Ovary (tissue), 9 donors: ENCODE results near the gene SEMA5A. TPM values are rescaled to one million over a fixed set of nuclear protein-coding genes. Genes with fewer than 3 reads are reported as not detected.

Experiments used
- DNase-seq, 5 donors: peaks; one replicate each; pipeline ENCODE4 v3.0.0-alpha.2; 2019 to 2020
- H3K27ac ChIP-seq, 2 donors: fragments of 200-600 bp; one replicate each; pipeline versions ENCODE4 v1.5.1 to v1.8.0; 2019 to 2022
- H3K27me3 ChIP-seq: fragments of 200-600 bp; one replicate; pipeline ENCODE4 v1.8.0; 2022
- H3K36me3 ChIP-seq: fragments of 200-600 bp; sonication (generic); one replicate; pipeline ENCODE4 v1.5.1; 2019
- H3K4me1 ChIP-seq: one replicate; pipeline ENCODE4 v1.8.1; 2013; ENCODE audit warnings: mild to moderate bottlenecking, moderate library complexity; ENCODE audit not compliant: insufficient read depth
- H3K4me3 ChIP-seq: fragments of 200-600 bp; sonication (generic); one replicate; pipeline ENCODE4 v1.5.1; 2017
- H3K9me3 ChIP-seq, 2 donors: fragments of 200-600 bp in 1 of 2; sonication (generic) in 1 of 2; one replicate each; pipeline versions ENCODE4 v1.5.1 to v1.8.1; 2013 to 2019; ENCODE audit warnings: mild to moderate bottlenecking in 1 of 2, moderate library complexity in 1 of 2
- CTCF ChIP-seq, 3 donors: fragments of 450-650 bp in 2 of 3; fragments of 200-600 bp in 1 of 3; IDR thresholded peaks; one replicate each; pipeline versions ENCODE4 v1.5.1 to v1.8.0; 2016 to 2022; ENCODE audit warnings: antibody characterized with exemption in 3 of 3, mild to moderate bottlenecking in 1 of 3
- EP300 ChIP-seq: sonication (generic); formaldehyde crosslinking; IDR thresholded peaks from one replicate; pipeline ENCODE4 v1.6.1; 2017; ENCODE audit warnings: antibody characterized with exemption
- POLR2A ChIP-seq: fragments of 450-650 bp; IDR thresholded peaks from one replicate; pipeline ENCODE4 v1.6.1; 2017; ENCODE audit warnings: antibody characterized with exemption, mild to moderate bottlenecking, moderate library complexity
- WGBS, 3 donors: extraction: QIAGEN DNeasy Blood & Tissue Kit in 1 of 3; methylation state at CpG; one replicate each; pipeline versions ENCODE4 v1.1.5 to v1.1.7; 2013 to 2017; 5-methylcytosine and 5-hydroxymethylcytosine counted together
- intact Hi-C, 4 donors: fragments of 100-400 bp; cut with DNase I; formaldehyde crosslinking; loops; one replicate each; pipeline versions ENCODE4 v1.11.0 to v1.15.1; 2022 to 2023
- polyA plus RNA-seq, 2 donors: library from polyadenylated mRNA; stranded (reverse); fragments of 200-250 nt in 1 of 2; fragments of 350-450 nt in 1 of 2; fragmentation: Illumina TruSeq in 1 of 2; extraction: RNeasy Lipid Tissue Mini Kit (QIAGEN cat#74804) in 1 of 2; gene quantifications; one replicate each; pipeline ENCODE4 v1.2.3, GENCODE V29; 2013 to 2014
- total RNA-seq, 7 donors: library from RNA; depleted of rRNA in 2 of 7; stranded (reverse); fragments of >200 nt in 2 of 7; fragmentation: NEBNext Ultra II Directional in 3 of 7; extraction: Animal tissue kit (Norgen Biotek cat#: 25700) in 3 of 7; gene quantifications; one replicate each; pipeline versions ENCODE4 v1.1.0 to v1.2.4, GENCODE V29; 2016 to 2023
- donor health status: DM: no; HTN: no; CAD: no; lungs with moderate emphysema.
- donor health status: DM: no; HTN: no; CAD: no.
- donor health status: Bipolar disorder and iron deficiency.
- donor health status: DM: yes; HTN: yes; CAD: no.
- donor health status: DM: no; HTN: no; CAD: no.
- donor health status: DM: yes; HTN: yes; CAD: no.

The SEMA5A gene
- total and polyA plus RNA-seq, 9 donors: 2.0 to 6.6 (median 4.3) TPM

GRCh38 chr5:9553561-9553960, 7.7 kb upstream of the SEMA5A start:
- Histone ChIP-seq H3K27ac (no peak overlapping the region), H3K4me3 (no peak overlapping the region), H3K9me3 (no peaks in the 10 kb centered on the region), H3K4me1 (no peaks in the 10 kb centered on the region), H3K36me3 (no peaks in the 10 kb centered on the region), H3K27me3 (no peaks in the 10 kb centered on the region)
- WGBS, 3 donors: 94 to 98% (median 94%) methylated on average over 4 of the region's 4 CpGs
- intact Hi-C loops: loop anchor here in 1 of 4 donors (10.0 kb wide), 1 partner anchor 1659 kb away; no protein-coding TSS in a partner anchor
- TF ChIP-seq EP300 (no peak), POLR2A (no peak)
- DNase-seq: no peak

DNA sequence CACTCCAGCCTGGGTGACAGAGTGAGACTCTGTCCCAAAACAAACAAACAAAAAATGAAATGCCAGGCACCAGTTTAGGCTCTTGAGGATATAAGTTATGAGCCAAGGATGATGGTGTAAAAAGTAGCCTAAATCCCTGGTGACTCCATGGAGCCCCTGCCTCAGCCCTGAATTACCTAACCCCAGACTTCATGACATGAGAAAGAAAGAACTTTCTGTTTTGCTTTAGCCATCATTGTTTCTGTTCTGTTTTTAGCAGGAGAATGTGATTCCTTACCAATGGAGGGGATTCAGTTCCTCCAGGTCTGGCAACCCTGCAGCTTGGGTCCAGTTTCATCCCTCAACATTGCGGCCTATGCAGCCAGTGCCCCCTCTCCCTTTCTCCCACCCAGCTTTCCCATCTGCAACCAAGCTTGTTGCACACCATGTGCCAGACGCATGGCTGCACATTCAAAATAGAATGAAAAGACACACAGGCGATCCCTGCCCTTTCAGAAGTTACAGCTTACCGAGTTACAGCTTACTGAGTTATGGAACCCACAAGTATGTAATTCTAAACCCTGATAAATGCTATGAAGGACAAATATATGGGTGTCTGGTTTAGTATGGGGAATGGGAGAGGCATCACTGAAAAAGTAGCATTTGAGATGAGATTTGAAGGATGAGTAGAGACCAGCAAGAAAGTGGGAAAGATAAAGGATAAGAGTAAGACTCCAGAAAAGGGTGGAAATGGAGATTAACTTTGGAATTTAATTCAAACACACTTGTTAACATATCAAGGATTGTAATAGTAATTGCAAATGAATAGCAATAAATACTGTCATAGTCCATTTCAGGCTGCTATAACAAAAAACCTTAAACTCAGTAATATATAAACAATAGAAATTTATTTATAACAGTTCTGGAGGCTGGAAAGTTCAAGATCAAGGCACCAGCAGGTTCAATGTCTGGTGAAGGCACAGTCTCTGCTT, 6.0 kb upstream of the SEMA5A start:
- intact Hi-C loops: loop anchor here in 1 of 4 donors (10.0 kb wide), 1 partner anchor 1657 kb away; no protein-coding TSS in a partner anchor
- no peak overlapping the region for H3K27ac ChIP-seq
- H3K4me3 ChIP-seq: no peak overlapping the region
- no peaks in the 10 kb centered on the region for H3K9me3 ChIP-seq
- H3K4me1 ChIP-seq: no peaks in the 10 kb centered on the region
- H3K27me3 ChIP-seq: no peaks in the 10 kb centered on the region
- WGBS, 3 donors: 93 to 96% (median 93%) methylated on average over 4 of the region's 4 CpGs
- no peaks in the 10 kb centered on the region for H3K36me3 ChIP-seq
- TF ChIP-seq EP300 (no peak), CTCF (IDR thresholded peaks at IDR 0.05) (no peak), POLR2A (no peak)
- DNase-seq: no peak

GRCh38 chr5:9549941-9550340, 4.1 kb upstream of the SEMA5A start:
- Histone ChIP-seq H3K4me1 (no peaks in the 10 kb centered on the region), H3K27me3 (no peaks in the 10 kb centered on the region), H3K36me3 (no peaks in the 10 kb centered on the region), H3K27ac (no peak overlapping the region), H3K4me3 (no peak overlapping the region), H3K9me3 (no peaks in the 10 kb centered on the region)
- WGBS, 3 donors: 89 to 93% (median 90%) methylated on average over 5 of the region's 5 CpGs
- DNase-seq: no peak
- intact Hi-C loops: loop anchor here in 2 of 4 donors (10.0 kb wide), 2 partner anchors 705 to 1655 kb away; partner anchors contain the start of gene CCT5 (in 1 of the 2)
- TF ChIP-seq CTCF (IDR thresholded peaks at IDR 0.05) (no peak), POLR2A (no peak)

DNA sequence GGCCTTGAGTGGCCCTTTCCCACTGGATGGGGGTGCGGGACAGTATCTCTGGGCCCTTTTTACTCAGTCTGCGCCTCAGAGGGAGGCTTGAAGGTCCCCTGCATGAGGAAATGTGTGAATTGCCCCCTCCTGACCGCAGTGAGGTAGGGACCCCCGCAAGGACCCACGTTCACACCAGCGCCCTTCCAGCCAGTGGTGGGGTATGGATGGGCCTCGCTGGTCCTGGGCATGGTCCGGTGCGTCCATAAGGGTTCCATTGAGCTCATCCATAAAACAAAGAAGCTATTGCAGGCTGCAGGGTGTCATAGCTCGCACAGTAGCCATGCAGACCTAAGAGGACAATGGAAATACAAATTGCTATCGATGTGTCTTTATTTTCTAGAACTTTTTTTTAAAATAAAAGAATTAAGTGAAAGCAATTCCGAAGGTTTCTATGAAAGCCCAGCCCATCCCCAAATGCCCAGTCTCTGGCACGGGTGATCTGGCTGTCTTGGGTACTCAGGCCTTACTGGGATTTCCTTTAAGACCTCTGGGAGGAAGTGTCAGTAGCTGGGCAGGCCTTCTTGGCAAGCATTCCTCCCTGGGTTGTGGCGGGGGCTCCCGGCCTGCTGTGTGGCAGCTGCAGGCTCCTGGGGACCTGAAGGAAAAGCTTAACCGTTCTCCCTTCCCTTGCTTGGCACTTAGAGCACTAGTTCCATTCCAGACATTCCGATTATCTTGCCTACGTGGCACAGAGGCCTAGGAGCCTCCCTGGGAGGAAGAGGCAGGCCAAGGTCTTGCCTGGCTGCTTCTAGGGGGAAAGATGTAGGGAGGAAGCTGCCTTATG, 1.5 kb upstream of the SEMA5A start:
- intact Hi-C loops: loop anchor here in 1 of 4 donors (10.0 kb wide), 1 partner anchor 707 kb away; the partner anchor contains the start of gene CCT5
- WGBS, 3 donors: 10 to 13% (median 12%) methylated on average over 18 of the region's 18 CpGs

More for the DNA sequence above, 1.5 kb upstream of the SEMA5A start:
- DNase-seq: peak; percentile 20 to 44 (median 43)
- peak overlapping the region; percentile 79 to 88 for H3K27ac ChIP-seq
- no peaks in the 10 kb centered on the region for H3K27me3 ChIP-seq
- H3K9me3 ChIP-seq: no peaks in the 10 kb centered on the region
- peak overlapping the region; percentile 60 for H3K4me3 ChIP-seq
- H3K4me1 ChIP-seq: no peaks in the 10 kb centered on the region
- no peaks in the 10 kb centered on the region for H3K36me3 ChIP-seq
- no peak for TF ChIP-seq EP300
- no peak for TF ChIP-seq CTCF (IDR thresholded peaks at IDR 0.05)
- TF ChIP-seq POLR2A: no peak
